Measurements from ENCODE around the gene SPAG17.

SPAG17 gene

DNA sequence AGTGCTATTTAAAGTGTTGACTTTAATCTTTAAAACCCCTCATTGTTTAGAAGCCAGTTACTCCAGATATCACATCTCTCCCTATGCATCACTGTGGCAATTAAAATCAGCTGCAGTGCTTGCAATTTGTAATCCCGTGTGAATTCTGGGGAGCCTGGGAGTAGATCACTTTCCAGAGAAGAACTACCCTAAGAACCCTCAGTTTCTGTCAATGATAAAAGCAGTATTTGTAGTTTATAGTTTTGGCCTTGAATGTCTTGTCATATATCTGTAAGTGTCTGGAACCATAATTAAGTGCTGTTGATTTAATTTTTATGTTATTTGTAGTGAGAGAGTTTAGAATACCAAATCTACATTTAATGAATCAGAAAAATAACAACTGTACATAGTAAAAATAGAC lies 5.5 kb upstream of the SPAG17 start:
- no peaks in the 10 kb centered on the region for H3K36me3 Mint-ChIP-seq (ENCODE audit: low read depth)
- H3K9me3 Mint-ChIP-seq, result peaks cover 19% of the 10 kb centered on the region
- no peaks in the 10 kb centered on the region for H3K4me1 Mint-ChIP-seq (ENCODE audit: low read depth)
- H3K4me3 Mint-ChIP-seq, result no peak overlapping the region
- no peak overlapping the region for H3K27ac Mint-ChIP-seq
- H3K27me3 Mint-ChIP-seq, result peaks cover 6% of the 10 kb centered on the region
- no peak for DNase-seq

DNA sequence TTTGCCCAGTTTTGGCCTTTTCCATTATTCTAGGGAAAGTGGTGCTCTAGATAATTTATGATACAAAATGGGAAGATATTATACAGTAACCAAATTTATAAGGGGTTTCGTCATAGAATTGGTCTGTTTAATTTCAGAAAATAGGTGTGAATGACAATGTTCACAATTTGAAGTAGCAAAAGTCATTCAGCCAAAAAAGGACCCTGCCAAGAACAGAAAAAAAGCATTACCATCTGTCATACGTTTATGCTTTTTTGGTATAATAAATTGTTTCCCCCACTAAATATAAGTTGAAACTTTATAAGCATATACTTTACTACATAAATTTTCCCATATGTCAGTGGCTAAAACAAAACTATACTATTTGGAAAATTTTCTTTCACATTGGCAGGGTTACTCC lies 4.5 kb upstream of the SPAG17 start:
- Mint-ChIP-seq H3K36me3 (ENCODE audit: low read depth) (no peaks in the 10 kb centered on the region), H3K27ac (no peak overlapping the region), H3K4me1 (ENCODE audit: low read depth) (no peaks in the 10 kb centered on the region), H3K4me3 (no peak overlapping the region), H3K9me3 (peaks cover 19% of the 10 kb centered on the region), H3K27me3 (peaks cover 16% of the 10 kb centered on the region)
- DNase-seq, result no peak

DNA sequence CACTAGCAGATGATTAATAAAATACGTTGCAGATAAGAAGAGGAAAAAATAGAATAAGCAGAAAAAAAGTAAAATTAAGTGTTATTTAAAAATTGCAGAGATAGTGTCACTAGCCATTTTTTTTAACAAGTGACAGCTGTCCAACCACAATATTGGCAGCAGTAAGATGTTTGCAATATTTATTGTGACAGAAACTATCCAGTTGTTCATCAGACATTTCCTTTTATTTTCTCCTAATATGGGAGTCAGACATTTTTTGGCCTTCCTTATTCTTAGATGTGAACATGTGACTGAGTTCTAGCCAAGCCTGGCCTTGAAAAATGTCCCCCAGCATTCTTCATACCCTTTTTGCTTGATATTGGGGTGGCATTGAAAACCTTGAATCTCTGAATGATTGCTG lies 3.4 kb upstream of the SPAG17 start:
- DNase-seq, result no peak
- no peaks in the 10 kb centered on the region for H3K36me3 Mint-ChIP-seq (ENCODE audit: low read depth)
- no peaks in the 10 kb centered on the region for H3K4me1 Mint-ChIP-seq (ENCODE audit: low read depth)
- H3K9me3 Mint-ChIP-seq, result peaks cover 18% of the 10 kb centered on the region
- H3K4me3 Mint-ChIP-seq, result no peak overlapping the region
- no peak overlapping the region for H3K27ac Mint-ChIP-seq
- H3K27me3 Mint-ChIP-seq, result peaks cover 20% of the 10 kb centered on the region

DNA sequence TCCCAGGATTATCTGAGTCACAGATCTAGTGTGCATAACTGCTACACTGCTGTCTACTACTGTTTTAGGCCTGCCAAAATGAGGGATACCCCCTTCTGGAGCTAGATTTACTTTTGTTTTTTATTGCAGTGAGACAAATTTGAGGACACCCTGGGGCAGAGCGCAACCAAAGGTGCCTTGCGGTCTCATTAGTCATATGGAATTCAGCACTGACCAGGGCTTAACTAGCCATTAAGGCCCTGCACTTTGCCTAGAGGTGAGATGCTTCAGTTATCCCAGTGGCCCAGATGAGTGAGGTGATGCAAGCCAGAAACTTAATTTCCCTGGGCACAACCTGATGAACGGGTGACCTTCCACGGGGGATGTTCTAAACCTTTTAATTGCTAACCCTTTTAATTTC lies 998 bp upstream of the SPAG17 start:
- peaks cover 20% of the 10 kb centered on the region for H3K27me3 Mint-ChIP-seq
- no peak overlapping the region for H3K4me3 Mint-ChIP-seq
- H3K36me3 Mint-ChIP-seq (ENCODE audit: low read depth), result no peaks in the 10 kb centered on the region
- no peaks in the 10 kb centered on the region for H3K4me1 Mint-ChIP-seq (ENCODE audit: low read depth)
- H3K27ac Mint-ChIP-seq, result no peak overlapping the region
- DNase-seq, result no peak
- H3K9me3 Mint-ChIP-seq, result peaks cover 3% of the 10 kb centered on the region

DNA sequence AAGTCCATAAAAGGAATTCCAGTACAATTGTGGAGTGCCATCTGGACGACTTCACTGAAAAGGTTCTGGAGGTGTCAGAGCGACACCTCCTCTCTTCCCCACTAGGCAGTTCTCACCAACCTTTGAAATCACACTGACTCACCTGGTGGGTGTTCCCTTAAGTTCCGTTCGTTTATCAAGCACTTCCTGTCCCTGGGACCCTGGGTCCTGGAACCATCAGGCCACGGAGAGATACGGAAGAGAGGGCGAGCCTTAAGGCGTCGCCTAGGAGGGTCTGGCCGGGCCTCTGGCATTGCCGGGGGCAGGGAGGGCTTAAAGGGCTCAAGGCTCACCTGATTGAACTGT lies 317 bp downstream of the SPAG17 start:
- H3K27ac Mint-ChIP-seq, result no peak overlapping the region
- DNase-seq, result no peak
- H3K4me1 Mint-ChIP-seq (ENCODE audit: low read depth), result no peaks in the 10 kb centered on the region
- no peak overlapping the region for H3K4me3 Mint-ChIP-seq
- H3K9me3 Mint-ChIP-seq, result peaks cover 3% of the 10 kb centered on the region
- no peaks in the 10 kb centered on the region for H3K36me3 Mint-ChIP-seq (ENCODE audit: low read depth)
- peaks cover 20% of the 10 kb centered on the region for H3K27me3 Mint-ChIP-seq

DNA sequence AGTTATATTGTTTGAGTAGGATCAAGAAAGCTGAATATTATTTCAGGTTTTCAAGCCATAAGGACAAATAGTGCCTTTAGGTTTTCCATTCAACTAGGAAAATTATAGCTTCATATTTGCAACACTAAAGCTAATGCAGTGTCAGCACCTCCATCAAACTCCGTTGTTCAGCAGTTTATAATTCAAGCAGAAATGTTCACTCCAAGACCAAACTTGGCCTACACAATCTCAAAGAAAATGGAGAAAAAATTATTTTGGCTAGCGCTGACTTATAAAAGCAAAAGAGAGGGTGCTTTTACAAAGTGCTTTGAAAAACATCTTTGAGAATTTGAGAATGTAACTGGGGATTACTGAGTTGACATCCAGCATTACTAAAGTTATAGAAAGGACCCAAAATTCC lies 1.4 kb downstream of the SPAG17 start:
- no peaks in the 10 kb centered on the region for H3K36me3 Mint-ChIP-seq (ENCODE audit: low read depth)
- H3K4me3 Mint-ChIP-seq, result no peak overlapping the region
- peaks cover 20% of the 10 kb centered on the region for H3K27me3 Mint-ChIP-seq
- H3K9me3 Mint-ChIP-seq, result peaks cover 3% of the 10 kb centered on the region
- DNase-seq, result no peak
- no peaks in the 10 kb centered on the region for H3K4me1 Mint-ChIP-seq (ENCODE audit: low read depth)
- no peak overlapping the region for H3K27ac Mint-ChIP-seq

DNA sequence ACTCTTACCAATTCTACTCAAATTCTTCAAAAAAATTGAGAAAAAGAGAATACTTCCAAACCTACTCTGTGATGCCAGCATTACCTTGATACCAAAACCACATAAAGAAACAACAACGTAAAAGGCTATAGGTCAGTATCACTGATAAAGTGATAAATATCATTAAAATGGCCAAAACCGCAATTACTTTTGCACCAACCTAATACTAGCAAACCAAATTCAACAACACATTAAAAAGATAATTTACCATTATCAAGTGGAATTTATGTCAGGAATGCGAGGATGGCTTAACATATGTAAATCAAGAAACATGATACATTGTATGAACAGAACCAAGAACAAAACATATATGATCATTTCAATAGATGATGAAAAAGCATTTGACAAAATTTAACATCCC lies 7.0 kb downstream of the SPAG17 start:
- no peak overlapping the region for H3K27ac Mint-ChIP-seq
- H3K27me3 Mint-ChIP-seq, result peaks cover 2% of the 10 kb centered on the region
- no peak for DNase-seq
- no peaks in the 10 kb centered on the region for H3K36me3 Mint-ChIP-seq (ENCODE audit: low read depth)
- H3K4me3 Mint-ChIP-seq, result no peak overlapping the region
- H3K9me3 Mint-ChIP-seq, result peaks cover 7% of the 10 kb centered on the region
- H3K4me1 Mint-ChIP-seq (ENCODE audit: low read depth), result no peaks in the 10 kb centered on the region

DNA sequence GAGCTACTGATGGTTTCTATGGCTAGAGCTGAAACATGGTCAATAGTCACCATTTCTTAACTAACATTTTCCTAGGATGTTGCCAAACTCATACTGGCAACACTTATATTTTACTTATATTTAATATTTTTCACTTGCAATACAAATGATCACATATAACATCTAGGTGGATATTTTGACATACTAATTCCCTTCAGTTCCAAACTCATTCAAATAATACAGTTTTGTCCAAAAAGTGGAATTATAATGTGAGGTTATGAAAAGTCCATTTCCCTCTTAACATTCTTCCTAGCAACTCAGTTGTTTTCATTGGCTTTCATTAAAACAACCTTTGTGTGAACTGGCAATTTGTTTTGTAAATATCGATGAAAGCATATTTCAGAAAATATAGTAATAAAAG lies 16.0 kb downstream of the SPAG17 start:
- Mint-ChIP-seq H3K27me3 (no peaks in the 10 kb centered on the region), H3K4me3 (no peak overlapping the region), H3K27ac (no peak overlapping the region), H3K36me3 (ENCODE audit: low read depth) (no peaks in the 10 kb centered on the region), H3K9me3 (peaks cover under 1% of the 10 kb centered on the region), H3K4me1 (ENCODE audit: low read depth) (no peaks in the 10 kb centered on the region)
- DNase-seq, result no peak

DNA sequence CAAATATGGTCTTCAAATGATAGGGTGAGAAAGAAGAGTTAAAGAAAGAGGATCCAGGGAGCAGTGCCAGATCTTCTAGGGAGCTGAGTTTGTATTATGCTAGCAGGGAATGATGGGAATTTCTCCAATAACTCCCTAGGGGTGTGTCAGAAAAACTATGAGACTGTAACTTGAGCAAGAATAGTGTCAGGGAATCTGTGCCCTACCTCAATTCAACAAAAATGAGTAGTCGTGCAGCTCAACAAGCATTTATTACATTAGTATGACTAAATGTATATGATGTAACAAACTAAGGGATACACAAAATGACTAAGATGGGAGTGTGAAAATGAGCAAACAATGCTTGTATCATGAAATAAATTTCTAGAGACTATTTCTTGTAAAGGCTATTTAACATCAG lies 24.2 kb downstream of the SPAG17 start:
- Mint-ChIP-seq H3K36me3 (ENCODE audit: low read depth) (no peaks in the 10 kb centered on the region), H3K27ac (no peak overlapping the region), H3K27me3 (no peaks in the 10 kb centered on the region), H3K9me3 (no peaks in the 10 kb centered on the region), H3K4me3 (no peak overlapping the region), H3K4me1 (ENCODE audit: low read depth) (no peaks in the 10 kb centered on the region)
- no peak for DNase-seq

DNA sequence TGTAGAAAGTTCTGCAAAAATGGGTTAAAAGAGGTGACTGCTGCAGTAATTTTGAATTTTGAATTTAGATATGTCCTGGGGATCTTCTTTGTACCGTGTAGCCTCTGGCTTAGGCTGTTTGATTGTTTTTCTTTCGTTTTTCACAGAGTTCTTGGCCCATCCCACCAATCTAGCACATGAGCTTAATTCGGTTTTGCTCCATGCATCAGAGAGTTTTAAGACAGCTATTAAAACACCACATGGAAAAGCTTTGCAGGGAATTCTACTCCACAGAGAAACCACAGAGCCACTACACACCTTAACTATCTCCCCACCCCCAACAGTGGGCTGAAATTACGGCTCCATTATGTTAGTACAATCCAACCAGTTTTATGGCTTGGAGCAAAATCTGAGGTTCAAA lies 25.5 kb downstream of the SPAG17 start:
- Mint-ChIP-seq H3K4me3 (no peak overlapping the region), H3K27ac (no peak overlapping the region), H3K27me3 (no peaks in the 10 kb centered on the region), H3K4me1 (ENCODE audit: low read depth) (no peaks in the 10 kb centered on the region), H3K36me3 (ENCODE audit: low read depth) (no peaks in the 10 kb centered on the region), H3K9me3 (no peaks in the 10 kb centered on the region)
- DNase-seq, result no peak

DNA sequence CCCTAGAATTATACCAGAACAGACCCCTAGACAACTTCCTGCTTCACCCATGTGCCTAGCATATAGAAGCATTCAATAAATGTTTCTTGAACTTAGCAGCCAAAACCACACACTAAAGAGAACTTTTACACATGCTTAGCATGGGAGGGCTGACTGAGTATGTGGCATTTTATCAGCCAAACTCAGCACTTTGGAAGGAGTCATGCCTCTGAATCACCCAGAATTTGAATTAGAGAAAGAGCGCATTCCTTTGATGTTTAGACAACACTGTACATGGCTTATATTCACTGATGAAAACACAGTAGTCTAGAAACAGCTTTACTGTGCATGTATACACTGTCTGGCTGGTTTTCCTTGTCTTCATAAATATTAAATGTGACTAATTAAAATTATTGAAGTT lies 26.1 kb downstream of the SPAG17 start:
- Mint-ChIP-seq H3K27me3 (no peaks in the 10 kb centered on the region), H3K36me3 (ENCODE audit: low read depth) (no peaks in the 10 kb centered on the region), H3K4me3 (no peak overlapping the region), H3K27ac (no peak overlapping the region), H3K4me1 (ENCODE audit: low read depth) (no peaks in the 10 kb centered on the region), H3K9me3 (no peaks in the 10 kb centered on the region)
- no peak for DNase-seq

DNA sequence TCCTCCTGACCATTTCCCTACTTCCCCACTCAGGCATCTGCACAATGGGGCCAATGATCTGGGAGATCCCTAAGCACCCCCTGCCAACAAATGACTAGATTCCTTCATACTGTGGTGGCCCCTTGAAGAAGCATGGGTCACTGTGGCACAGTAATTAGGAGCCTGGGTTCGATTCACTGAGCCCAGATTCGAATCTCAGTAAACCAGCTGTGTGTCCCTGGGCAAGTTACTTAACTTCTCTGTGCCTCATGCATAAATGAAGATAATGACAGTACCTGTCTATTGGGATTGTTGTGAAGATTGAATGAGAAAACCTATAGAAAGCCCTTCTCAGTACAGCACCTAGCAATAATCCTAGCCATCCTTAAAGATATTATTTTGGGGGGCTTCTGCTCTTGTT lies 27.5 kb downstream of the SPAG17 start:
- Mint-ChIP-seq H3K27me3 (no peaks in the 10 kb centered on the region), H3K4me1 (ENCODE audit: low read depth) (no peaks in the 10 kb centered on the region), H3K4me3 (no peak overlapping the region), H3K27ac (no peak overlapping the region), H3K9me3 (no peaks in the 10 kb centered on the region), H3K36me3 (ENCODE audit: low read depth) (no peaks in the 10 kb centered on the region)
- DNase-seq, result no peak

DNA sequence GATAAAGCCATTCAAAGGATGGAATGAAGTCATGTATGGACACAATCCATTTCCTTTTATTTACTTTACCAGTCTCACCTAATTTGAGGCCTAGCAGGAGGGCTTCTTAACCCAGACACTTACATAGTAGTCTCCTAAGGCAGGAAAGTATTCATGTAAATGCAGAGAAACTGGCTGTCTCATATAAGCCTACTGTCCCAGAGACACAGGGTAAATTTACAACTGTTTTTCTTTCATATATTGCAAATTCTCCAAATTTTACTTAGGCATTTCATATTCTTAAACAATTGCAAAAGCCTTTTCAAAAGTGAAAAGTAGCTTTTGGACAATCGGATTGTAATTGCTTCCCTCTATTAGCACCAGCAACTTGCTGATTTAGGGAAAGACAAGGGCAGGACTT lies 29.9 kb downstream of the SPAG17 start:
- H3K27ac Mint-ChIP-seq, result no peak overlapping the region

DNA sequence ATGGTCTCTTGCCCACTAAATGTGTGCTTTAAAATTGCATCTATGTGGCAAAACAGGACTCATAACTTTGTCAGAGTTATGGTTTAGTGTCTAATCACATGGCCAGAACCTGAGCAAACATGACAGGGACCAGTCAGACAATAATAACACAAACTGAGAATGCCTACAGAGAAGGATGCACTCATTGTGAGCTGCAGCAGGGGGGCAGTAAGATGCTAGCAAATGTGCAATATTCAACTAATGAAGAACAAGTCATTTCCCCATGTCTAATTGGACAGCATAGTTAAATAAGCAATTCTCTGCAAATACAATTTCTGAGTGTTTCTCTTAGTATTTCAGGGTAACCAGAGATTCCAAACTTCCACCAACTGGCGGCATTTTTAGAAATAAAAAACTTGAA lies 30.8 kb downstream of the SPAG17 start:
- no peaks in the 10 kb centered on the region for H3K9me3 Mint-ChIP-seq
- H3K27me3 Mint-ChIP-seq, result peaks cover 4% of the 10 kb centered on the region
- DNase-seq, result no peak
- no peak overlapping the region for H3K27ac Mint-ChIP-seq
- no peak overlapping the region for H3K4me3 Mint-ChIP-seq
- no peaks in the 10 kb centered on the region for H3K36me3 Mint-ChIP-seq (ENCODE audit: low read depth)
- no peaks in the 10 kb centered on the region for H3K4me1 Mint-ChIP-seq (ENCODE audit: low read depth)

More for the DNA sequence above, 29.9 kb downstream of the SPAG17 start:
- no peak overlapping the region for H3K4me3 Mint-ChIP-seq
- no peaks in the 10 kb centered on the region for H3K36me3 Mint-ChIP-seq (ENCODE audit: low read depth)
- DNase-seq, result no peak
- no peaks in the 10 kb centered on the region for H3K4me1 Mint-ChIP-seq (ENCODE audit: low read depth)
- H3K9me3 Mint-ChIP-seq, result no peaks in the 10 kb centered on the region
- H3K27me3 Mint-ChIP-seq, result peaks cover 4% of the 10 kb centered on the region

DNA sequence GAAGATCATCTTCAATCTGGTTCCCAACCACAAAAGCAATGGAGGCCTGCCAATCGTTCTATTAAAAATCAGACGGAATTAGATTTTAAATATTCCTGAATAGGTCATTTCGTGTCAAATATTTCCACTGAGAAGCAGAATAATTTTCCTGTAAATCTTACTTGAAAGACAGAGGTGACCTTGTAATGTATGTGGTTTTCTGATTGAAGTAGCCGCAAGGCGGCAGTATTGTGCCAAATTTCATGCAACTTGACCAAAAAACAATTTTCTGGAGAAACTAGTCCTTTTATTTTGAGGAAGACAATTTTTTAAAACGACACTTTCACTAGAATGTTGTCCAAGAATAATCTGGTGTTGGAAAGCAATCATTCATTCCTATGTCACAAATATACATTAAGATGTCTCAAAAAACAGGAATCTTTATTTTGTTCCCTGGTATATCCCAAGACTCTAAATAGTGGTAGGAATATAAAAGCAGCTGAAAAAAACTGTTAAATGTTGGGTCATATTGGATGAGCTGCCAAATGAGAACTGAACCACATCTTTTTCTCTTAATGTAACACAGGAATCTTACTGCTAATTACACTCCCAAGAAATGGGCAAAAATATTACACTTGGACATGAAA lies 33.6 kb downstream of the SPAG17 start:
- H3K9me3 Mint-ChIP-seq, result no peaks in the 10 kb centered on the region
- no peaks in the 10 kb centered on the region for H3K36me3 Mint-ChIP-seq (ENCODE audit: low read depth)
- H3K4me1 Mint-ChIP-seq (ENCODE audit: low read depth), result no peaks in the 10 kb centered on the region
- H3K4me3 Mint-ChIP-seq, result no peak overlapping the region
- no peak for DNase-seq
- H3K27ac Mint-ChIP-seq, result no peak overlapping the region
- peaks cover 4% of the 10 kb centered on the region for H3K27me3 Mint-ChIP-seq

DNA sequence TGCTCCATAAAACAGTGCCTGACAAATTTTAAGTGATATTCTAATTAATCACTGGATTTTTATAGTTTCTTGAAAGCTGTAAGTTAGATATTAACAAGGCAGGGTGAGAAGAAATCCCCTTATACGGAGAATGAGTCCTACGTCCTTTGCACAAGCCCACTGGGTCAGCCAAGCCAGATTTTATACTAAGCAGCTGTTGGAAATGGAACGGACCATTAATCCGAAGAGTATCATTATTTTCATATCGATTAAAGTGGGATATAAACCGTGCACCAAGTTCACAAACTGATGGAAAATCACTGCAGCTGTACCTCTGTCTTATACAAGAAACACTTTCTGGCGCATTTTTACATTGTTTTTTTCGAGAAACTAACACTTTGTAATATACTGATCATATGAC lies 35.2 kb downstream of the SPAG17 start:
- no peak for DNase-seq
- no peaks in the 10 kb centered on the region for H3K4me1 Mint-ChIP-seq (ENCODE audit: low read depth)
- H3K36me3 Mint-ChIP-seq (ENCODE audit: low read depth), result no peaks in the 10 kb centered on the region
- H3K27me3 Mint-ChIP-seq, result peaks cover 4% of the 10 kb centered on the region
- no peaks in the 10 kb centered on the region for H3K9me3 Mint-ChIP-seq
- H3K4me3 Mint-ChIP-seq, result no peak overlapping the region
- no peak overlapping the region for H3K27ac Mint-ChIP-seq
